ENCODE results near the gene RPH3AL.
"Not testable (repeated sequence)": the region's sequence is repeated elsewhere in the genome, so short reads cannot be mapped to it uniquely, and the experiment has no call there.

DNA sequence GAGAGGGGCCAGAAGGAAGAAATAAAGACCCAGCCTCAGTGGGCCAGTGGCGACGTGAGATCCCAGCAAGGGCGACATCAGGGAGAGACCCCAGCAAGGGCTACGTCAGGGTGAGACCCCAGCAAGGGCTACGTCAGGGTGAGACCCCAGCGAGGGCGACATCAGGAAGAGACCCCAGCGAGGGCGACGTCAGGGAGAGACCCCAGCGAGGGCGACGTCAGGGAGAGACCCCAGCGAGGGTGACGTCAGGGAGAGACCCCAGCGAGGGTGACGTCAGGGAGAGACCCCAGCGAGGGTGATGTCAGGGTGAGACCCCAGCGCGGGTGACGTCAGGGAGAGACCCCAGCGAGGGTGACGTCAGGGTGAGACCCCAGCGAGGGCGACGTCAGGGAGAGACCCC, 79.8 kb downstream of the RPH3AL start:
- TF ChIP-seq, protein P1, sequence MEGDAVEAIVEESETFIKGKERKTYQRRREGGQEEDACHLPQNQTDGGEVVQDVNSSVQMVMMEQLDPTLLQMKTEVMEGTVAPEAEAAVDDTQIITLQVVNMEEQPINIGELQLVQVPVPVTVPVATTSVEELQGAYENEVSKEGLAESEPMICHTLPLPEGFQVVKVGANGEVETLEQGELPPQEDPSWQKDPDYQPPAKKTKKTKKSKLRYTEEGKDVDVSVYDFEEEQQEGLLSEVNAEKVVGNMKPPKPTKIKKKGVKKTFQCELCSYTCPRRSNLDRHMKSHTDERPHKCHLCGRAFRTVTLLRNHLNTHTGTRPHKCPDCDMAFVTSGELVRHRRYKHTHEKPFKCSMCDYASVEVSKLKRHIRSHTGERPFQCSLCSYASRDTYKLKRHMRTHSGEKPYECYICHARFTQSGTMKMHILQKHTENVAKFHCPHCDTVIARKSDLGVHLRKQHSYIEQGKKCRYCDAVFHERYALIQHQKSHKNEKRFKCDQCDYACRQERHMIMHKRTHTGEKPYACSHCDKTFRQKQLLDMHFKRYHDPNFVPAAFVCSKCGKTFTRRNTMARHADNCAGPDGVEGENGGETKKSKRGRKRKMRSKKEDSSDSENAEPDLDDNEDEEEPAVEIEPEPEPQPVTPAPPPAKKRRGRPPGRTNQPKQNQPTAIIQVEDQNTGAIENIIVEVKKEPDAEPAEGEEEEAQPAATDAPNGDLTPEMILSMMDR (IDR thresholded peaks at IDR 0.05): not testable (repeated sequence)
- not testable (repeated sequence) for TF ChIP-seq POLR2A (IDR thresholded peaks at IDR 0.05)

All from Peyer's patch (tissue), 4 donors.